ENCODE measurements around the gene BICRAL.
"Not testable (repeated sequence)": the region's sequence is repeated elsewhere in the genome, so short reads cannot be mapped to it uniquely, and the experiment has no call there.

The BICRAL gene

DNA sequence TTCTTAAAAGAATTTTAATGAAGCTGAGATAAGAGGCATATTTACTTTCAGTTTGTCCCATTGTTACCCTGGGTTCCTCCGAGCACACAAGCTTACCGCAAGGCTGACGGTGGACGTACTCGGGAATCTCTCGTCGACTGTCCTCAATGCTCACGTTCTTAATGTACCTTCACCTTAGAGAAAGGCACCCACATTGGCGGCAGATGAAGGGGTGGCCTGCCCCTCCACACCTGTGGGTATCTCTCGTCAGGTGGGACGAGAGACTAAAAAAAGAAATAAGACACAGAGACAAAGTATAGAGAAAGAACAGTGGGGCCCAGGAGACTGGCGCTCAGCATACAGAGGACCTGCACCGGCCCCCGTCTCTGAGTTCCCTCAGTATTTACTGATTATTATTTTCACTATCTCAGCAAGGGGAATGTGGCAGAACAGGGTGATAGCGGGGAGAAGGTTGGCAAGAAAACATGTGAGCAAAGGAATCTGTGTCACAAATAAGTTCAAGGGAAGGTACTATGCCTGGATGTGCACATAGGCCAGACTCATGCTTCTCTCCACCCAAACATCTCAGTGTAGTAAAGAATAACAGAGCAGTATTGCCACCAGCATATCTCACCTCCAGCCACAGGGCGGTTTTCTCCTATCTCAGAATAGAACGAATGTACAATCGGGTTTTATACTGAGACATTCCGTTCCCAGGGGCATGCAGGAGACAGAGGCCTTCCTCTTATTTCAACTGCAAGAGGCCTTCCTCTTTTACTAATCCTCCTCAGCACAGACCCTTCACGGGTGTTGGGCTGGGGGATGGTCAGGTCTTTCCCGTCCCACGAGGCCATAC lies 120.8 kb downstream of the BICRAL start:
- not testable (repeated sequence) for DNase-seq

DNA sequence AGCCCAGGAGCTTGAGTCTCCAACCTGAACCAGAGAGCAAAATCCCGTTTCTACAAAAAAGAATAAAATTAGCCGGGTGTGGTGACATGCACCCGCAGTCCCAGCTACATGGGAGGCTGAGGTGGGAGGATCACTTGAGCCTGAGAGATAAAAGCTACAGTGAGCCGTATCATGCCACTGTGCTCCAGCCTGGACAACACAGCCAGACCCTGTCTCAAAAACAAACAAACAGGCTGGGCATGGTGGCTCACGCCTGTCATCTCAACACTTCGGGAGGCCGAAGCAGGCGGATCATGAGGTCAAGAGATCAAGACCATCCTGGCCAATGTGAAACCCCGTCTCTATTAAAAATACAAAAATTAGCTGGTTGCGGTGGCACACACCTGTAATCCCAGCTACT lies 122.6 kb downstream of the BICRAL start:
- no peak for DNase-seq

DNA sequence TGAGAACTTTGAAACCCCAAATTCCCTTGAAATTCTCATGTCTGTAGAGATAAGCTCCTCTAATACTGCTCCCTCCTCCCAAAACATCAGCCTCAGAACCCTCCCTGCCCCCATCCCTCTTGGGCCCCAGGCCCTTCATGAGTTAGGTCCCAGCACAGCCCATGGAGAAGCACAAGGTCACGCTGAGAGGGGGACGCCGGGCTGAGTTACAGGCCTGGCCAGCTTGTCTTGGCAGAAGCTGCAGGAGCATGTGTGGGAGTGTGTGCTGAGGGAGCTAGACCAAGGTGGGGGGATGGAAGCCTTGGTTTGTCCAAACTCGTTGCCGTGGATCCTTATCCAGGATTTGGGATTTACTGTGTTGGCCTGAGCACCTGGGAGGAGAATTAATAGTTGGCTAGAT lies 125.5 kb downstream of the BICRAL start:
- no peak for DNase-seq

DNA sequence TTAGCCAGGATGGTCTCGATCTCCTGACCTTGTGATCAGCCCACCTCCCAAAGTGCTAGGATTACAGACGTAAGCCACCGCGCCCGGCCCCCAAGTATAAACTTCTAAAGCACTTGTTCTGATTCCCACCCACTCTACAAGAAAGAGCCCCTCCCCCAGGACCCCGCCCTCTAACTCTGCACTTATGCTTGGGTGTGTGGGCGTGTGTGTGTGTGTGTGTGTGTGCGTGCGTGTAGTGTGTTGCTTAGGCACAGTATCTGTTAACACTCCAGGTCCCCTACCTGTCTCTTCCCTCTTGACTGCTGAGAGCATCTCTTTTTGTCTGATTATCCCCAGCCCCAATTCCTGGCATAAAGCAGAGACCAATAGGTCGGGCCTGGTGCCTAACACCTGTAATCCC lies 128.0 kb downstream of the BICRAL start:
- no peak for DNase-seq

DNA sequence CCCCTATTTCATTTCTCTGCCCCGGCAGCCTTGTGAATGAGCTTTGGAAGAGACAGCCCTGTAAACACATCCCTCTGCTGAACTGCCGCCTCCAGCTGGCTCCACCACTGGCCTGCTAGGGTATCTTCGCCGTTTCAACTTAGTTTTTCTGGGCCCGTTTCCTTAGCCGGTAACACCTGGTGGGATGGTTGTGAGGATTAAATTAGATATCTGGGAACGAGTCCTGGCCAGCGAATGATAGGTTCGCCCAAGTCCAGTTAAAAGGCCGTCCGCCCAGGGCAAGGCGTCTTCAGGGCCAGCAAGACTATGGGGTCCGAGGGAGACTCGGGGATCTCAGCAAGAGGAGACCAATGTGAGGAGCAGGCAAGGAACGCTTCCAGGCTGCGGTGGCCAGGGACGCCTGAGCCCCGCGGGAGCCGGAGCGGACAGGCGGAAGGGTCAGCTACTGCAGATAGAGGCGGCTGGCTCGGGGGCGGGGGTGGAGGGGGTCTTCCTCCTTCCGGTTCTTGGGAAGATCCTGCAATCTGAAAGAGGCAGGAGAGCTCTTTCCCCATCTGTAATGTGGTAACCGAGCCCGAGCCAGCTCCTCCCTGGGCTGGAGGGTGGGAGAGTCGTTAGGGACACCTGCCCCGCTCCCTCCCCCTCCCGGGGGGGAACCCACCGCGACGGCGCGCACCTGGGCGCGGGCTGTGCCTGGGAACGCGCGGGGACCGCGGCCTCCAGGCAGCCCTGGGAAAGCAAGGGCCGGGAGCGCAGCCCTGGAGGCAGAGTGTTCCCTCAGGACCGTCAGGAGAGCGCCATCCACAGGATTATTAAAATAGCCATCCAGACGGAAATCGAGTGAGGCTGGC lies 129.5 kb downstream of the BICRAL start:
- no peak for DNase-seq

DNA sequence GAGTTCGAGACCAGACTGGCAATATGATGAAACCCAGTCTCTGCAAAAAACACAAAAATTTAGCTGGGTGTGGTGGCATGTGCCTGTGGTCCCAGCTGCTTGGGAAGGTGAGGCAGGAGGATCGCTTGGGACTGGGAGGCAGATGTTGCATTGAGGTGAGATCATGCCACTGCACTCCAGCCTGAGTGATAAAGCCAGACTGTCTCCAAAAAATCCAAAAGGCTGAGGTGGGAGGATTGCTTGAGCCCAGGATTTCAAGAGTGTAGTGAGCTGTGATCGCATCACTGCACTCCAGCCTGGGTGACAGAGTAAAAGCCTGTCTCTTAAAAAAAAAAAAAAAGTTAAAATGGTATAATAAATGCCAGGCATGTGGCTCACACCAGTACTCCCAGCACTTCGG lies 132.7 kb downstream of the BICRAL start:
- DNase-seq, result no peak

DNA sequence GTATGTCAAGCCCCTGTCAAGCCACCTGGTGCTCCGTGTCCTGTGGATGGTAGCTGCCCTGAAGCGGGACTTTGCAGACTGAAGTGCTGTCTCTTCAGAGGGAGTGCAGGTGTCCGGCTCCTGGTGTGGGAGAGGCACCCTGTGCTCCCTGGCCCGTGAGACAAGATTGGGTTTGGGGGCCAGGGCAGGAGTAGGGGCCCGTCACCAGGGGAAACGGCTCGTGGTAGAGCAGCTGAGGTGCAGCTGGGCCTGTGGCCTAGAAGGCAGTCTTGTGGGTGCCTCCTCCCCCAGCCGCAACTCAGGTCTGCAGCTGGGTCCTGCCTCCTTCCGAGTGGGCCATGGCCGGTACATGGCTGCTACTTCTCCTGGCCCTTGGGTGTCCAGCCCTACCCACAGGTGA lies 133.9 kb downstream of the BICRAL start, which contains the start of gene PTCRA:
Gene PTCRA (plus strand): TSS at position 322 of the 400 bp plus-strand sequence. CDS start 17 bp downstream, at position 339.
- DNase-seq, result no peak

DNA sequence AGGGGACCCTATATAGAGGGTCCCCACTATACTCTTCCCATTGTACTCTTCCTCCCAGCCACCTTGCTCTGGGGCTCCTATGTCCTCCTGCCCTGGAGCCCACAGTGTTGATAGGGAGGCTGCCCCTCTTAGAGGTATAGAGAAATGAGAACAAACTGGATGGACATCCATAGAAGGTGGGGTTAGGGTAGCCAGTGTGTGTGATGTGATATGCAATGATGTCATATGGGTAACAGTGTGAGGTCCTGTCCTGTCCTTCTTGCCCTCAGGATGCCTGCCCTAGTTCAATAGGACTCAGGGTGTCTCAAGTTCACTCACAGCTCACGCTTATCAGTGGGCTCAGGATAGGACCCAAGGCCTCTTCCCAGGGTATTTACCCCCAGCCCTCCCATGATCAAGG lies 134.4 kb downstream of the BICRAL start:
- DNase-seq, result no peak
